Left cardiac atrium (tissue), 4 donors: ENCODE measurements around the gene MPP1. TPM values are rescaled to one million over a fixed set of nuclear protein-coding genes. Genes with fewer than 3 reads are reported as not detected.

ENCODE experiments used
- ATAC-seq, 2 donors: fragments of 200-7000 bp; cut with Tn5 transposase; one replicate each; pipeline ENCODE4 v1.9.1; 2020; ENCODE audit warnings: mild to moderate bottlenecking in 2 of 2, moderate library complexity in 2 of 2
- DNase-seq: peaks from one replicate; pipeline ENCODE4 v3.0.0-alpha.2; 2020
- intact Hi-C, 2 donors: fragments of 100-400 bp; cut with DNase I; formaldehyde crosslinking; loops; one replicate each; pipeline versions ENCODE4 v1.14.1 to v1.15.1; 2022 to 2023
- total RNA-seq, 2 donors: library from RNA; stranded (reverse); fragmentation: NEBNext Ultra II Directional; extraction: Animal tissue kit (Norgen Biotek cat#: 25700); gene quantifications; one replicate each; pipeline ENCODE4 v1.2.1, GENCODE V29; 2021
- donor health status: DM: no; HTN: yes; CAD: no.
- donor health status: DM: no; HTN: yes; CAD: no; lungs with severe emphysema.
- donor health status: DM: yes; HTN: yes; CAD: no.
- donor health status: Dilated cardiomyopathy.

The MPP1 gene
- total RNA-seq, 2 donors from 2014 or later, result 36.1 to 40.0 TPM

- ATAC-seq (peak; percentile 67 to 81), DNase-seq (peak; percentile 71)
- intact Hi-C loops, result no loop called here
These were observed 67.1 kb downstream of the MPP1 start for GRCh38 chrX:154738011-154738738.

- DNase-seq, result no peak
- ATAC-seq, result no peak
- intact Hi-C loops, result no loop called here
These were observed 68.1 kb downstream of the MPP1 start for GRCh38 chrX:154737136-154737535.

GRCh38 chrX:154735695-154736393, 69.4 kb downstream of the MPP1 start:
- DNase-seq (peak; percentile 81), ATAC-seq (peak; percentile 42 to 81)
- intact Hi-C loops, result no loop called here

- intact Hi-C loops, result no loop called here
- ATAC-seq (peak; percentile 25 to 59), DNase-seq (peak; percentile 35)
These were observed 71.1 kb downstream of the MPP1 start for GRCh38 chrX:154734061-154734781.

GRCh38 chrX:154733066-154733425, 72.2 kb downstream of the MPP1 start:
- ATAC-seq (no peak), DNase-seq (no peak)
- intact Hi-C loops, result no loop called here

GRCh38 chrX:154732421-154733065, 72.7 kb downstream of the MPP1 start:
- intact Hi-C loops, result no loop called here
- DNase-seq (no peak), ATAC-seq (no peak)

GRCh38 chrX:154731881-154732280, 73.4 kb downstream of the MPP1 start:
- DNase-seq (no peak), ATAC-seq (peak; percentile 52 to 64)
- intact Hi-C loops, result no loop called here

- intact Hi-C loops, result no loop called here
These were observed 74.1 kb downstream of the MPP1 start for GRCh38 chrX:154731184-154731583.

GRCh38 chrX:154730253-154730891, 74.9 kb downstream of the MPP1 start:
- DNase-seq, result peak; percentile 58
- peak; percentile 13 to 32 for ATAC-seq
- intact Hi-C loops, result no loop called here

More at GRCh38 chrX:154731184-154731583, 74.1 kb downstream of the MPP1 start:
- ATAC-seq, result no peak
- DNase-seq, result no peak

GRCh38 chrX:154729439-154729838, 75.8 kb downstream of the MPP1 start:
- intact Hi-C loops, result loop anchor here in 1 of 2 donors (2.0 kb wide), 1 partner anchor 21 kb away; the partner anchor contains the start of gene GAB3
- peak; percentile 1 to 27 for ATAC-seq
- no peak for DNase-seq

Other genes starting within 250 kb of the MPP1 start
- gene CTAG1A, start 220.4 kb downstream of the MPP1 start, total RNA-seq, result not detected
- gene CTAG1B, start 186.2 kb downstream of the MPP1 start, total RNA-seq, result not detected
- not detected for gene CTAG2, start 151.9 kb downstream of the MPP1 start, total RNA-seq
- gene GAB3, start 54.4 kb downstream of the MPP1 start, total RNA-seq, result 10 to 100 TPM; 10.2 to 18.1 TPM
- gene DKC1, start 42.6 kb downstream of the MPP1 start, total RNA-seq, result 10 to 100 TPM; 19.5 to 34.3 TPM
- not detected for gene SMIM9, start 29.2 kb upstream of the MPP1 start, total RNA-seq
- gene F8A1, start 80.9 kb upstream of the MPP1 start, total RNA-seq, result 10 to 100 TPM; 22.0 to 27.8 TPM
- gene F8, start 217.2 kb upstream of the MPP1 start, total RNA-seq, result 10 to 100 TPM; 45.7 to 53.6 TPM
- 100 to 1,000 TPM; 268 to 283 TPM for gene FUNDC2, start 221.4 kb upstream of the MPP1 start, total RNA-seq